ENCODE measurements around the gene LGALS8.

- TF ChIP-seq POLR2A (IDR thresholded peaks at IDR 0.05) (no peak), CTCF (IDR thresholded peaks at IDR 0.05) (no peak)
These were observed 36.5 kb downstream of the LGALS8 start for GRCh38 chr1:236560213-236560771.
